HG02678 (cell line): ENCODE measurements around the gene MITF.

Source experiments
- ATAC-seq: cut with Tn5 transposase; IDR thresholded peaks from one replicate; pipeline ENCODE4 v1.9.1; 2021; ENCODE audit warnings: mild to moderate bottlenecking, moderate library complexity; ENCODE audit not compliant: unreplicated experiment

Gene MITF, protein sequence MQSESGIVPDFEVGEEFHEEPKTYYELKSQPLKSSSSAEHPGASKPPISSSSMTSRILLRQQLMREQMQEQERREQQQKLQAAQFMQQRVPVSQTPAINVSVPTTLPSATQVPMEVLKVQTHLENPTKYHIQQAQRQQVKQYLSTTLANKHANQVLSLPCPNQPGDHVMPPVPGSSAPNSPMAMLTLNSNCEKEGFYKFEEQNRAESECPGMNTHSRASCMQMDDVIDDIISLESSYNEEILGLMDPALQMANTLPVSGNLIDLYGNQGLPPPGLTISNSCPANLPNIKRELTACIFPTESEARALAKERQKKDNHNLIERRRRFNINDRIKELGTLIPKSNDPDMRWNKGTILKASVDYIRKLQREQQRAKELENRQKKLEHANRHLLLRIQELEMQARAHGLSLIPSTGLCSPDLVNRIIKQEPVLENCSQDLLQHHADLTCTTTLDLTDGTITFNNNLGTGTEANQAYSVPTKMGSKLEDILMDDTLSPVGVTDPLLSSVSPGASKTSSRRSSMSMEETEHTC

DNA sequence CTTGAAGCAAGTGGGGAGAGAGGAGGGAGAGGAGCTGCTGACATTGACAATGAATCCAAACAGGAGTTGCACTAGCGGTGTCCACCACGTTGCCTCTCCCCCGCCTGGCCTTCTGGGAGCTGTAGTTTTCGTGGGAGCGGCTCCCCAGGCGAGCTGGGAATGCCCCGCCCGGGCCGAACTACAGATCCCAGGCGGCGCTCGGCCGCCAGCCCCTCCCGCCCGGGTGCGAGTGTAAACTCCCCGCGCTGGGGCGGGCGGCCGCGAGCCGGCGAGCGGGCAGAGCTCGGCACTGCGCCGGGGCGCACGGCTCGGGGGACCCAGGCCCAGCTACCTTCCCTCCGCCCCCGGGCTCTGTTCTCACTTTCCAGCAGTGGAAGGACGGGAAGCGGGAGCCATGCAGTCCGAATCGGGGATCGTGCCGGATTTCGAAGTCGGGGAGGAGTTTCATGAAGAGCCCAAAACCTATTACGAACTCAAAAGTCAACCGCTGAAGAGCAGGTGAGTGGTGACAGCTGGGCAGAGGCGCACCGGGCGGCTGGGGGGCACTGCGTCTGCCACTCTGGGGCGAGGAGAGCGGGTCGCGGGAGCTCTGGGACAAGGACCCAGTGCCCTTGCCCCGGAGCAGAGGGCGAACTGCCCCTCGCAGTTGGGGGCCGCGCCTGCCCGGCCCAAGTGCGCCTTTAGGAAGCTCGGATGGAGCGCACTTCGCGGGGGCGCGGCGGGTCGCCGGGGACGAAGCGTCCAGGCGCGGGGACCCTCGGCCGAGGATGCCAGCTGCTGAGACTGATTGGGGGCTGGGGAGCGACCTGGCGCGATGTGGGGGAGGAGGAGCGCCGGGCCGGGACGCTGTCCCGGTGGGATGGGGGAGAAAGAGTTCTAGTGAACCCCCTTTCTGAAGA, at the start of gene MITF:
Gene MITF (plus strand): TSS at position 261 of the 899 bp plus-strand sequence. CDS start 134 bp downstream, at position 395.
- peak; percentile 96 for ATAC-seq

DNA sequence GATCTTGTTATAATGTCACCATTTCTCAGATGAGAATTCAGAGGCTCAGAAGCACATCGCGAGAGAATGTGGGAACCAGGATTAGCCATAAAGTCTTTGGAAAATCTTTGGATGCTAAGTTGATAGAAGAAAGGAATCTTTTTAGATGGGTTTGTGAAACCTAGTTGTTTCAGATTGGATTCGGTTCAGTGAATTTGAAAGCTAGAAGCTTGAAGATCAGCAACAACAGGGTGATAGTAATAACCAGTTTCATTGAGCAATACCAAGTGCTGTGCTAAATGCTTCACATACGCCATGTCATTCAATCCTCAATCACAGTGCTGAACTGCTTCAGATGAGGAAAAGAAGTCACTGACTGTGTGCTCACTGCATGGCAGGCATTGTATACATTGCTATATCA, 47.4 kb upstream of the MITF start:
- no peak for ATAC-seq

DNA sequence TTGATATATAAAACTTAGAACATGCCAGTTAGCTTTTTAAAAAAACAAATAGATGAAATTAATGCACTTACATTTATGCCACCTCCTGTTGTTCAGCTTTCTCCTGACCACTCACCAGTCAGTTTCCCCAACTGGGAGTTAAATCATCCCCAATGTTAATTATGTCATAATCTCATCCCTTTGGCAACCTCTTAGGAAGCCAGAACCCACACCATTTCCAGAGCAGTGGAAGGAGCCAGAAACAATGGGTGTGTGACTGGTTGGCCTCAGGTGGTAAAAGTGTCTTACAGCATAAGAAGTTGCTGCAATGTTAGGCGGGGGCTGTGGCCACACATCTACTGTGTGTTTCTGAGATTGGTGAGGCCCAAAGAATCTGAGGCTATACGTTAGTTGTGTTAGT, 46.5 kb upstream of the MITF start:
- ATAC-seq = no peak

DNA sequence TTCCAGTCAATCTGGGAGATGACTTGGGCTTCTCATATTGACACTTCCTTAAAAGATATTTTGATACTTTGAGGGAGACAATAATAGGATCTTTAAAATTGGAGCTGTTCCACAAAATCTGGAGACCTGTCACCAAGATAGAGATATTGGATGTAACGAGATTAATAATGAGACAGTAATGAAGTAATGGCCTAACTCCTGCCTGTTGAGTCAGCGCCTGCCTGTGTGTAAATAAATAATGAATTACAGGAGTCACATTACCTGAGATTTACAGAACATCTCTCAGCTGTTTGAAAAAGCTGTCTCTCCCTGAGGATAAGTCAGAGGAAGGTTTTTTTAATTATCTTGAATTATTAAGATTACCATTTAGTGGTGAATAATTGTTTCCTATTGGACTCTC, 43.8 kb upstream of the MITF start:
- ATAC-seq = no peak

DNA sequence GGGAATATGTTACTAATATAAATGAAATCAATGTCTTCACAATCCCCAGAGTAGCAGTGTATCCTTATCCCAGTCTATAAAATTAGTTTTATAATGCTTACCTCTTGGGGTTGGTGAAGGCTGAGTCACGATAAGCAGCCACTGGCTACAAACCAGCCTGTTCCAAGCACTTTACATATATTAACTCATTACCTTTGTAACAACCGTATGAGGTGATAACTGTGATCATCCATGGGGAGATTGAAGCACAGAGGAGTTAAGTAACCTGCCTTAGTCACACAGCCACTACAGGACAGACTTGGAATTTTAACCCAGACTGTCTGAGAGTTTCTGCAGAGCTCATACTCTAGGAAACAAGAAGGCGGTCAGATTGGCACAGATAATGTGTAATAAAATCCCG, 43.3 kb upstream of the MITF start:
- no peak for ATAC-seq

DNA sequence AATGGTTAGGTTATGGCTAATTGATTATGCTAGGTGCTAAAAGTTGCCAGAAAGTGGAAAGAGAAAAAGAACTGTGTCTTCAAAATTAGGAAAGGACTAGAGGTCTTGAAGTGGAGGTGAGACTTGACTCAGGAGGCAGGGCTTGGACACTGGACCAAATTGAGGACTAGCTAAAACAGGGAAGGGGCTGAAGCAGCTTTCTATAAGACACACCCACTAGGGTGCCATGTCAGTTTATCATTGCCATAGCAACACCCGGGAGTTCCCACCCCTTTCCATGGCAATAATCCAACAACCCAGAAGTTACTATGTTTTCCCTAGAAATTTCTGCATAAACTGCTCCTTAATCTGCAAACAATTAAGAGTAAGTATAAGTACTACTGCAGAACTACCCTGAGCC, 42.9 kb upstream of the MITF start:
- ATAC-seq = no peak

DNA sequence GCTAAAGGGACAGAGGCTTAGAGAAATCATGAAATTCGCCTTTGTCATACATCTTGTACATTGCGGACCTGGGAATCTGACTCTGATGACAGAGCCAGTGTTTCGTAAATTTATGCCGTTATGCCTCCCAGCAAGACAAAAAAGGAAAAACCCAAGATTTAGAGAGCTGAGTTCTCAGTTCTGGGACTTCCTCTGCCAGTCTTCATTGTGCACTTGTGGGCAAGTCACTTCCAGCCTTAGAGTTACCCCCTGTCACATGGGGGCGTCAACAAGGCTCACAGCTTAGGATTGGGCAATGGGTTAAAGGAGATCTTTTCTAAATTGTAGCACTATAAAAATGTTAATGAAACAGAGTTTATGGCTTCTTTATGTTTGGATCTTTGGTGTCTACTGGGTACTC, 41.9 kb upstream of the MITF start:
- no peak for ATAC-seq

DNA sequence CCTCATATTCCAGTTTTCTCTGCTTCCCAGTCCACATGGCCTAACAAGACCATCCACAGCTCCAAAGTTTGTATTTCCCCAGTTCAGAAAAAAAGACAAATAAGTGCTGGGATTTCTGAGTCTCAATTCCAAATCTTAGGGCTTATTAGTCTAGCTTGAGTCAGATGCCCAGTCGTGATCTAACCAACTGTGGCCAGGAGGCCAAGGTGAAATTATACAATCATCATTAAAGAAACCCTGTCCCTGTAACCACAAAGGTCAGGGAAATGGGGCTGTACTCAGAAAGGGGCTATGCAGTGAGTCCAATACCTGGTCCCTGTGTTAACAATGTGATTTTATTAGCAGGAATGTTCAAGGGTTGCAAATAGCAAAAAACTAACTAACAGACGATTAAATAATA, 40.5 kb upstream of the MITF start:
- no peak for ATAC-seq

DNA sequence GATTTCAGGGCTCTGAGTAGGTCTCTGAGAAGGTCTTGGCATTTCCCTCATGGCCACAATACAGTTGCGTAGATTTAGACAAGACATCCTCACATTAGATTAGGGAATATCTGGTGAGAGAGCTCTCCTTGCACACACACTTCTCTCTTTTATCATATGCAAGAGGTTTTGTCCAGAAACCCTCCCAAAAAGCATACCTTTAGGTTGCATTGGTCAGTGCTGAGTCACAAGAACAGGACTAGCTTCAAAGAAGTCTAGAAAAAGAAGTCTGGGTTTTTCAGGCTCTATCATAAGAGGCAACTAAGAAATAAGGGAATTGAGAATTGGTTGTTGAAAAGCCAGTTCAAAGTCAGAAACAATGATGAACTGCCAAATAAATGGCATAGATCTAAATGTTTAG, 40.1 kb upstream of the MITF start:
- ATAC-seq = no peak

DNA sequence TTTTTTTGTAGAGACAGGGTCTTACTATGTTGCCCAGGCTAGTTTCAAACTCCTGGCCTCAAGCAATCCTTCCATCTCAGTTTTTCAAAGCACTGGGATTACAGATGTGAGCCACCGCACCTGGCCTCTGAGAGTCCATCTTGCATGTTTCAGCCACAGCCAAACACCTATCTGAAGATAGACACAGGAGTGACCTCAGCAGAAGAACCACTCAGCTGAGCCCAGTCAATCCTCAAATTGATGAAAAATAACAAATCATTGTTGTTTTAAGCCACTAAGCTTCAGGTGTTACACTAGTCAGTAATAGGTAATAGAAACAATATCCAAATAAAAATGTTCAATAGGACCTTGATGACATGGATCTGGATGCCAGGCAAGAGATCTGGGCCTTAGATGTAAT, 38.3 kb upstream of the MITF start:
- ATAC-seq = no peak

DNA sequence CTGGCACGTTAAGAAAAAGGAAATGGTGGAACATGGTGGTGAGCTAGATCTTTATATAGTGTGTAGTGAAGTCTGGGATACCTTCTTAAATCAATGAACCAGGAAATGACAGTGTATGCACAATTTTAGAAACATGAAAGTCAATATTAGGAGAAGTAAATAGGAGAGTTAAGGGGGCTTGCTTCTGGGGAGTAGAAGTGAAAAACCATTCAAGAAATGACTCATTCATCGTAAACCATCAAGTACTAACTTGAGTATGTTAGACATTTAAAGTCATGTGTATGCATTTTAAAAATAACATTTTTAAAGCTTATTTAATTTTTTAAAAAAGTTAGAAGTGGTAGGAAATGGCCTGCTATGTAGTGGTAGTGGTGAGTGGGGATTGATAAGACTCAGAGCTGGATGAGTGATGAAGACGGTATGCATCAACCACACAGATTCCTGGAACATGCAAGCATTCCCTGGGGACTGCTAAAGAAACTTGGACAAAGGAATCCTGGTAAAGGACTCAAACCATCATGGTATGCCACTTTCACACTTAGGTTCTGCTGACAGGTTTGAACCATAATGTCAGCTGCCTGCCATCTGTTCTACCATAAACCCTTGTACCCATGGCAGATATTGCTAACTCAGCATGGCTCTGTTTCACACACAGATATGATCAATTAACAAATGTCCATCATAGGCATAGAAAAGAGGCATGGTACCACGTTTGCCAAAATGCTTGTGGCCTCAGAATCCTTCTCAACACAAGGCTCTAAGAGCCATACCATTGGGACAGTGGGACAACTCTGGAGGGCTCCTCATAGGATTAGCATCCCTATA, 28.9 kb upstream of the MITF start:
- ATAC-seq = no peak

DNA sequence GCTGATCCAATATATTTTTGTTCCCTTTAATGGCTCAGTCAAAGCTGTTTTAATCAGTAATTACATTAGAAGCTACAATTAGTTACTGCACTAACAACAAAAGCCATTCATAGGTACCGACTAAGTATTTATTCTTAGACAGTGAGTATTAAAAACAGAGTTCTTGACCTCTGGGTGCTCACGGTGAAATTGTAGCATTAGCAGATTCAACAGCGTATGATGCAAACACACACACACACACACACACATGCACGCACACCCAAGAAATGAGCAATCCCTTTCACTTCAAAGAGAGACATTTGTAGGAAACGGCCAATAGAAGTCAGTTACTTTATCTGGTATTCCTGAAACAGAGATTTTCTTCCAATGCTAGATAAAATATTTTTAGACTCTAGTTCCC, 27.0 kb upstream of the MITF start:
- no peak for ATAC-seq

DNA sequence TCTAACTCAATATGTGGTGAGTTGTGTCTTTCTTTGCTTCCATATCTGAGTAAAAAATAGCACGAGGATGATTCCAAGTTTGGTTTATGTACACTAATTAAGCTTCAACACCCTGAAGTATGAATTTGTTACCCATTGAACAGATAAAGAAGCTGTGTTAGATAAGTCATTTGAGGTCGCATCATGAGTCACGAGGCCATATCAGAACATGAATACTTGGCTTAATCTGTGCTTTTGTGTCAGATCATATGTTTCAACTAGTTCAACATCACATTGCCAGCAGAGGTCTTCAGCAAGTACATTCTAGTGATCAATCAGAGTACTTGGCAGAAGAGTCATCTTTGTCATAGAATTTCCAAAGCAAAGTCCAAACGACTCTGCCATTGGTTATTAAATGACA, 26.3 kb upstream of the MITF start:
- no peak for ATAC-seq

DNA sequence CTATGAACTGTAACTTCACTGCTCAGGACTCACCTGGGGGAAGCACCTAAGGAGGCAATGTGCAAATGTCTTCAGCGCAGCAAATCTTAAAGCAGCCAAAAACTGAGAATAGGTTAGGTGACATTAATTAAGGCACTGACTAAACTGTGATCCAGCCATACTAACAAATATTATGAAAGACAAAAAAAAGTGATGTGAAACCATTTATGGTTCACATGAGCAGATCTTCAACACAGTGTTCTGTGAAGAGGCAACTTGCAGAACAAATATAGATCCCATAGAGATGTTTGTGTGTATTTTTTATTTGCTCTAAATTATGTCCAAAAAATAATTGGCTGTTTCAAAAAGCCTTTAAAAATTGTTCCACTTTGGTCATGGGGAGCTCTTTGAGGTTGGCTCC, 24.1 kb upstream of the MITF start:
- ATAC-seq = no peak

DNA sequence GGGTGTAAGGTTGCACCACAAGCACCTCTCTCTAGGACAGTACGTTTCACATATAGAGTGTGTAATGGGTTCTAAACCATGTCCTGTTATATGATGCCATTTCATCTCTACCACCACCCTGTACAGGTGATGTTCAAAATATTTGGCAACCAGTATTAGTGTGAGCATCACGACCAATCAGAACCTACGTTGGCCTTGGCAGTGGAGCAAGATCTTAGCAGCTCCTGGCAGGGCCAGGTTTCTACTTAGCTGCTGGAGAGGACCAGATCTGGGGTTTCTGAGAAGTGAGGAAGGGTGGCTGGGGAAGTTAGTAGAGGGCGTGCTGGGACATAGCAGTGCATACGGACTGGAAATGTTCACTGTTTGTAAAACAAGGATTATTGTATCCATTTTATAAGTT, 23.1 kb upstream of the MITF start:
- ATAC-seq = no peak

DNA sequence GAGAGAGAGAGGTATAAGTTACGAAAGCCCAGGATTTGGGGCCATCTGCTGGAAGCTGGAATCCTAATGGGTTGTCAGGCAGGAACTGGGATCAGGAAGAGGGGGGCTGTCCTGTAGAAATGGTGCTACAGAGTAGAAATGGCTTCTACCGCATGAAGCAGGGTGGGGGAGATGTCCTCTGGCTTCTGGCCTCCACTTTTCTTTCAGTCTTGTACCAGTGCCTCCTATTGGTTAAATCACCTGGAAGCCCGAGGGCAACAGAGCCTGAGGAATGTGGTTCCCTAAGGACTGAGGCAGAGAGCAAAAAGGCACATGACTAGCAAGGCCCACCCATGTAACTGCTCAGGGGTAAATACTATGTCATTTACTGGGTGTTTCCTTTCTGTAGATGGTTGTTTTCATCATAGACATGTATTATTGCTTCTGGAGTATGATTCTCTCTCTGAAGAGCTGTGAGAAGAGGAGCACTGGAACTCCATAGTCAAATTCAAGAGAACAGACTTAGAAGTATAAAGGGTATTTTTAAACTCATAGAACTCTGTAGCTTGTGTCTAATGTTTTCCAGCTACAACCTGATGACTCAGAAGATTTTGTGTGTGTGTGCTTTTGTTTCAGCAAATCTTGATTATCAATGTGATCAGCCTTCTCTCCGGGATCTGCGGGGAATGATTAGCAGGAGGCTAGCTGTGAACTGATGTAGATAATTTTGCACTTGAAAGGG, 20.2 kb upstream of the MITF start:
- ATAC-seq = no peak

DNA sequence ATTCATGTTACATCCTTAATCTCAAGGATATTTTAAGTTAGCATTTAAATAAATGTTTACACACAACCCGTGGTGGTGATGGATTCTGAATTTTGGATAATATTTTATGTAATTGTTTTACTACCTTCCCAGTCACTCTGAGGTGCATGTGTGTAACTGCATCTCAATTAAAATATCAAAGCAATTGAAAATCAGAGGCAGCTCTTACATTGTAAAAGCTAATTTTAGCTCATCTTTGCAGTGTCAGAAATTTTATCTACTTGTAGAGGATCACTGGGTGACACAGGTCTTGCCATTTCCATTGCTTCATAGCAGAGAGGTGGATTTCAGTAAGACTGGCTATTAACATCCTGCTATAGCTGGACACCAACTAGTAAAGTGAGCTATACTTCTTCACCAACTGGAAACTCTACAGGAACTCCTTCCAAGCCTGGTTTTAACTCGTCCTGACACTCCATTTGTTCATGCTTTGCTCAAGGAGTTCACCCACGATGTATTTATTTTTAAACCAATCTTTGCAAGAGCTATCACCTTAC, 19.6 kb upstream of the MITF start:
- no peak for ATAC-seq

DNA sequence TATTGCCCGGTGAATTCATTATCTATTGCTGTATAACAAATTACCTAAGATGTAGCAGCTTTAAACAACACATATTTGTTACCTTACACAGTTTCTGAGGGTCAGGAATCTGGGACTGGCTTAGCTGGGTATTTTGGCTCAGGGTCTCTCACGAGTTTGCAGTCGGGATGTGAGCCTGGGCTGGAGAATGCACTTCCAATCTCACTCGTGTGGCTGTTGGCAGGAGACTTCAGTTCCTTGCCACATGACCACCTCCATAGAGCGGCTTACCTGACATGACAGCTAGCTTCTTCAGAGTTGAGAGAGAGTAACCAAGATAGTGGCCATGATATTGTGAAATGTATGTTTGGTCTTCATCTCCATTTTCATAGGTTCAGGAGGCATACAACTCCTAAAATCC, 18.4 kb upstream of the MITF start:
- no peak for ATAC-seq

DNA sequence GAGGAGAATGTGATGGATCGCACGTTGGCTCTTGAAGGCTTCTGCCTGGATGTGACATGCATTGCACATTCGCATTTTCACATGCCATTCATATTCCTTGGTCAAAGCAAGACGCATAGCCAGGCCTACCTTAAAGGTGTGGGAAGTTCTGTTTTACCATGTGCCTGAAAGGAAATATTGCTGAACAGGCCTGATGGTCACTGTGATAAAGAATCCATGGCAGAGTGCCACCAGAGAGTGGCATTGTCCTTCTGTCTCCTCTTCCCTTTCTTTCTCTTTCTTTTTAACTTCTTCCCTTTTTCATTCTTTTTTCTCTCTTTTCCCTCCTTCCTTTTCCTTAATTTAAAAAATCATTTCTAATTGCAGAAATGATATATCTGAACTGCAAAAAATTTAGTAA, 15.9 kb upstream of the MITF start:
- ATAC-seq = no peak
